Fibroblast of upper back skin (primary cell): ENCODE results near the gene TRAF2.
"Not testable (repeated sequence)": the region's sequence is repeated elsewhere in the genome, so short reads cannot be mapped to it uniquely, and the experiment has no call there.

Experiments used
- DNase-seq: peaks from one replicate; pipeline ENCODE4 v3.0.0-alpha.2; 2013

TRAF2 gene

GRCh38 chr9:136858844-136859757, 27.2 kb upstream of the TRAF2 start:
- DNase-seq, result no peak

DNA sequence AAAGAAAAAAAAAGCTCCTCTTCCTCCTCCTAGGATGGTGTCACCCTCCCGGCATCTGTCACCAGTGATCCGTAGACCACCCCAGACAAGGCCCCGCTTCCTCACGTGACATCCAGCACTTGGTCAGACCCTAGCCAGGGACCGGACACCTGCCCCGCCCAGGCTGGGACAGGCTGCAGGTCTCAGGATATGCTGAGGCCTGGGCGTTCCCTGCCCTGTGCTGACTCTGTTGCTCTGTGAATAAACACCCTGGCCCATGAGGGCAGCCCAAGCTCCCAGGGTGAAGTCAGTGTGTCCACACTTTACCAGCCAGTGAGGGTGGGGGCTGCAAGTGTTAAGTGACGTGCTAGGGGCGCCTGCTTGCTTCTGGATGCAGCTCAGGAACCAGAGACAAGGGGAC, 25.8 kb upstream of the TRAF2 start:
- DNase-seq, result no peak

DNA sequence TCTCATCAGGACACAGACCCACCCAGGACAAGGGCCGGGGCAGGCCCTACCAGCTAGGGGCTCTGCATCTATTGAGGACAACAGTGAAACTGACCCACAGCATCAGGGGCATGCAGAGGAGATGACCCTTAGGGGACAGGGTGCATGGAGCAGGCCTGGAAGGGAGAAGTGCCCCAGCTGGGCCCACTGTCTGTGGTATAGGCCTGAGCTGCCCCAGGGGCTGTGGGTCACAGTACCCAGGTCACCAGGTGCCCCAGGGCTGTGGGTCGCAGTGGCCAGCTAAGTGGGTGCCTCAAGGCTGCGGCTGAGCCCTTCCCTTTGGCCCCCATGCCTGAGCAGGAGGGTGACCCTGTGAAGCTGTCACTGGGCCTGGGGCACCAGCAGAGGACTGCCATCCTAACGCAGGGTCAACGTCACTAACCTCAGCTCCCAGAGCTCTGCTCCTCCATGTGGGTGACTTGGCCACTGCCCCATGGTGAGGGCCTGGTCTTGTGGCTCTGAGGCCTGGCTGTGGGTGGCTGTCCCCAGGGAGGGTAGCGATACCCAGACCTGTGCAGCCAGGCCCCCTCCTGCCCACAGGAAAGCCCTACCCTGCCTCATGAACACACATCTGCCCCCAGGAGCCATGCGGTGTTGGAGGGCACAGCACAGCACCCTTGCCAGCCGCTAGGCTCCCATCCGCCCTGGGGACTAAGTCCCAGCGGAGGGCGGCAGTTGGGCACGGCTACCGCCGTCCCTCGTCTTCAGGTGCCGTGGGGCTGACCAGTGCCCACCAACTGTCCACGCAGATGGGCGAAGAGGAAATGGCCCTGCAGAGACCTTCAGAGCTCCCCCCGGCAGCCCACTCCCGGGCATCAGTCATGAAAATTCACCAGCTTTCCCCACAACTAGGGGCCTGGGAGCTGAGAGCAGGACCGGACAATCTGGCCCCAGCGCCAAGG, 25.1 kb upstream of the TRAF2 start:
- no peak for DNase-seq

DNA sequence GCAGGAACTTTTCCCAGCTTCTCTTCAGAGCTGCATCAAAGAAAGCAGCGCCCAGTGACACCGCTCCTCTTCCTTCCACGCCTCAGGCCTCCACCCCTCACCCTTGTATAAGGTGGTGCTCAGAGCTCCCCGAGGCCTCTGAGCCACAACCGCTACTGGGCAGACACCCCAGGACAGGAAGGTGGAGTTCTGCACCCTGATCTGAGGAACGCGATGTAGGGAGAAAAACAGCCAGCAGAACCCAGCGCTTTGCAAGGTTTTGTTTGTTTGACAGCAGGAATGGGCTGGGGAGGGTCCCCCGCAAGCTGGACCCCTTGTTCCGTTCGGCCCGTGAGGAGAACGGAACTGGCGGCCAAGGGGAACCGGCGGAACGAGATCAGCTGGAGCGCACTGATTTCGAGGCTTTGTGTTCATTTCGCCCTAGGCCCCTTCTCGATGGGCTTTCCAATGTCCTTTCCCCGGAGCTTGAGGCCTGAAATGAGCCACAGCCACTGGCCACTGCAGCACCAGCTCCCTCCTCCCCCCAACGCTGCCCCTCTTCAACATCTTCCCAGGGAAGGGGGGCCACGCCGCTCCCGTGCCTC, 24.4 kb upstream of the TRAF2 start:
- no peak for DNase-seq

DNA sequence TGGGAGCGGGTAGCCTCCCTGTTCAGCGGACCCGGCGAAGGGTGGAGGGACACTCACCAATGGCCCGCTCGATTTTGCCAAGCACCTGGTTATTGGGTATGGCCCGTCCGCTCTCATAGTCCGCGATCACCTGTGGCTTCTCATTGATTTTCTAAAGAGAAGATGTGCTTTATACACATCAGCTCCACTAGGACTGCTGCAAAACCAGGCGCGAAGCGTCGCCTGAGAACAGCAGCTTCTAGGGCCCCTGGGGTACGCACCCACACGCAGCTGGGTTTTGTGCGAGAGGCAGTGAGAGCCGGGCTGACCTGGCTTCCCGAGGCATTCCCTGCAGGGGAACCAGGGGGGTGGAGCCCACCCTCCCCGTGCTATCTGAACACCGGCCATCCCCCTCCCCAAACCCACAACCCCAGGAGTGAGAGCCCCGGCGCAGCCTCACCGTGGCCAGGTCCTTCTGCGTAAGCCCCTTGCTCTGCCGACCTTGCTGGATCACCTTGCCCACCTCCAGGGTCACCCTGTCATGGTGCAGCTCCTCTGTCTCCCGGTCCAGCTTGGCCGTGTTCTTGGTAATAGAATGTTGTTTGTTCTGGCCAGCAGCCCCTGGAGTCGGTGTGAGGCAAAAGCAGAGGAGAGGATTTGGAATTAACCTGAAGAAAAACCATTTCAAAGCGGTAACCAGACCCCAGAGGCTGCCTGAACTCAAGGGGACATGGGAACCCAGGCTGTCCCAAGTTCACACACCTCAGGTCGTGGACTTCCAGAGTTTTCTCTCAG, 23.3 kb upstream of the TRAF2 start:
- DNase-seq, result no peak

DNA sequence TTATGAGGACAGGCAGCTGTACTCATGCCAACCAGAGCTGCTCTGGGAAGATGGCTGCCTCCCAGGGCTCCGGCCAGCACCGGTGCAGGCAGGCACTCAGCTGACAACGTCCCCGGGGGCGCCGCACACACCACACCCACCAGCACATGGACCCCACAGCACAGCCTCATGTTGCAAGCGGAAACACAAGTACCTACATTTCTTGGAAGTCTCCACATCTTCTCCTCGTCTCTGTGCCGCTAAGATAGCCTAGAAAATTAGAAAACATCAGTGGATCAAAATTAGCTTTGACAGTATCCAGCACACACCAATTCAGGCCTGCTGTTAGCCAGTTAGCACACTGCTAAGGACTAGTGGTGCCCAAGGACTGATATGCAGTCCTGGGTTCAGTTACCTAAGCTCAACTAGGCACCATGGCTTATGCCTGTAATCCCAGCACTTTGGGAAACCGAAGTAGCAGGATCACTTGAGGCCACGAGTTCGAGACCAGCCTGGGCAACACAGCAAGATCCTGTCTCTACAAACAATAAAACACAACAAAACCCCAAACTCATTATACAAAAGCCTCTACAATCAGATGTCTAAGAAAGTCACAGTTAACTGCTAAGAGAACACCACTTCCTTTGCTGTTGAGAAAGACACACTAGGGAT, 22.6 kb upstream of the TRAF2 start:
- no peak for DNase-seq

DNA sequence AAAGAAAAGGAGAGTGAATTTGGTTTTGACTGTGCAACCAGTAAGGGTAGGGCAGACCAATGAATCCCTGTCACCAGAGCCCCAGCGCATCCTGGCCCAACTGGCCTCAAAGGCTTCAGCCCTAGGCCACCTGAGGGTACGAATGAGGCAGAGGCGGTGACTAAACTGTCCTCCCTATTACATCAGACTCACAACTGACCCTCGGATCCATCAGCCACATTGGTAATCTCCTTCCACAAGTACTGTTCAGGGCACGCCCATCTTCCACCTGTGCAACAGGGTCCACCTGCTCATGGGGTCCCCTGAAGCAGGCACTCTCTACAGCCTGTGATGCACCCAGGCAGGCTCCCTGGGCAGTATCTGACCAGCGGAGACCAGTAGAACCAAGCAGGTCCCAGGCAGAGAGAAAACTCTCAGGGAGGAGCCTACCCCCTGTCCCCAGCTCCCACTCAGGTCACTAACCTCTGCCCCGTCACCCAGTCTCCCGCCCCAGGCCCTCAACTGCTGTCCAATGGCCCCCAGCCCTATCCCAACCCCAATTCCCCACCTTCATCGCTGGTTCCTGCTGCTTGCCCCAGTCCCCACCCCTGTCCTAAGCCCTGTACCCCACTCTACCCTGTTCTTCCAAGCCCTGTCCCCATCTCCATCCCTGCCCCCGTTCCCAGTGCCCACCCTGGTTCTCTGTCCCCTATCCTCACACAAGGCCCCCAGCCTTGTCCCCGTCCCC, 21.1 kb upstream of the TRAF2 start:
- no peak for DNase-seq

GRCh38 chr9:136865768-136866103, 20.6 kb upstream of the TRAF2 start:
- DNase-seq, result no peak

GRCh38 chr9:136866898-136867421, 19.4 kb upstream of the TRAF2 start:
- not testable (repeated sequence) for DNase-seq

DNA sequence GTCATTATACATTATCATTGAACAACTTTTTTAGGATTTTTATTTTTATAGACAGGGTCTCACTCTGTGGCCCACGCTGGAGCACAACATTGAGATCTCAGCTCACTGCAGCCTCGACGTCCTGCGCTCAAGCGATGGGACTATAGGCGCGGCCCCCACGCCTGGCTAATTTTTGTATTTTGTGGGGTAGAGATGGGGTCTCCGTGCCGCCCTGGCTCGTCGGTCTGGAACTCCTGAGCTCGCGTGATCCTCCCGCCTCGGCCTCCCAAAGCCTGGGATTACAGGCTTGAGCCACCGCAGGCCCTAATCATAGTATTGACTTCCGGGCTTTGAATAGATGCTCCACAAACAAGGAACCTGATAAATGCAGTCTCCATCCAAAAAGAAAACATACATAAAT, 18.8 kb upstream of the TRAF2 start:
- DNase-seq, result no peak

DNA sequence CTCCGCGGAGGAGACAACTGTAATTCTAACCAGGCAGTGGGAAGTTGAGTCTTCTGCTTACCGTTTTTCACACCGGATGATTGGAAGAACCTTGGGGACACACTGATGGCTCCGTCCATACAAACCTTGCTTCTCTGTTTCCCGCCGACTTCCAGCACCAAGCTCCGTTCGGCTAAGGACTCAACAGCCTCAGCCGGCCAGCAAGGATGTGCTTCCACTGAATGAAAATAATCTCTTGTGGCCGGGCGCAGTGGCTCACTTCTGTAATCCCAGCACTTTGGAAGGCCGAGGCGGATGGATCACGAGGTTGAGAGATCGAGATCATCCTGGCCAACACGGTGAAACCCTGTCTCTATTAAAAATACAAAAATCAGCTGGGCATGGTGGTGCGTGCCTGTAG, 18.4 kb upstream of the TRAF2 start:
- no peak for DNase-seq

GRCh38 chr9:136868644-136869043, 17.7 kb upstream of the TRAF2 start:
- DNase-seq, result no peak

DNA sequence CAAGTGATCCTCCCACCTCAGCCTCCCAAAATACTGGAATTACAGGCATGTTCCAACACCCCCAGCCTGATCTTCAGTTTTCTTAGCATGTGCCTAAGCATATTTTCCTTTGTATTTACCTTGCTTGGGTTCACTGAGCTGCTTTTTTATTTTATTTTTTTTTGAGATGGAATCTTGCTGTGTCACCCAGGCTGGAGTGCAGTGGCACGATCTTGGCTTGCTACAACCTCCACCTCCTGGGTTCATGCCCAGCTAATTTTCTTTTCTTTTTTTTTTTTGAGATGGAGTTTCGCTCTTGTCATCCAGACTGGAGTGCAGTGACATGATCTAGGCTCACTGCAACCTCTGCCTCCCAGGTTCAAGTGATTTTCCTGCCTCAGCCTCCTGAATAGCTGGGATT, 16.7 kb upstream of the TRAF2 start:
- DNase-seq, result not testable (repeated sequence)

- no peak for DNase-seq
These were observed 11.2 kb upstream of the TRAF2 start for GRCh38 chr9:136875155-136875554.

DNA sequence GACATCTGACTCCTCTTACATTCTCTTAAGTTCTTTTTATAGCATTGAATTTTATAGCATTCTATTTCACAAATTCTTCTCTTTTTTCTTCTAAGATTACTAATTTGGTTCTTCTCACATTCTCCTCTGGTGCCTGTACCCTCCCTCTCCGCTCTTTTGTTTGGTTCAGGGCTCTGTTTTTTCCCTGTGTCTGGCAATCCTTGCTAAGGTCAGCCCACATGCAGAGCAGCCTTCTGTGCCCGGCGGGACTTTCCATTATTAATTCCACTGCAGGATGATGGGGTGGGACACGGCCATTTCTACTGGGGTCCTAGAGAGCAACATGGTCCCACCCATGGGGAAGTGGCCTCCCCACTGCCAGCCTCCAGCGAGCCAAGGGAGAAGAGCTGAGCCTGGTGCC, 9.8 kb upstream of the TRAF2 start:
- no peak for DNase-seq

- no peak for DNase-seq
These were observed 5.7 kb upstream of the TRAF2 start for GRCh38 chr9:136880651-136881050.

- no peak for DNase-seq
These were observed 4.6 kb upstream of the TRAF2 start for GRCh38 chr9:136881691-136882108.

GRCh38 chr9:136882109-136882946, 4.0 kb upstream of the TRAF2 start:
- DNase-seq, result peak; percentile 44

DNA sequence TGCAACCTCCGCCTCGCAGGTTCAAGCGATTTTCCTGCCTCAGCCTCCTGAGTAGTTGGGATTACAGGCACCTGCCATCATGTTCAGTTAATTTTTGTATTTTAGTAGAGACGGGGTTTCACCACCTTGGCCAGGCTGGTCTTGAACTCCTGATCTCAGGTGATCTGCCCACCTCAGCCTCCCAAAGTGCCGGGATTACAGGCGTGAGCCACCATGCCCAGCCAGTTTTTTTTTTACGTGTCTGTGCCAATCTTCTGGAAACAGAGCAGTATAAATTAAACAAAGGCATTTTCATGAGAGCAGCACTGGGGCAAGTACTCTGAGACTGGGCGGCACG, 3.4 kb upstream of the TRAF2 start:
- DNase-seq, result not testable (repeated sequence)

DNA sequence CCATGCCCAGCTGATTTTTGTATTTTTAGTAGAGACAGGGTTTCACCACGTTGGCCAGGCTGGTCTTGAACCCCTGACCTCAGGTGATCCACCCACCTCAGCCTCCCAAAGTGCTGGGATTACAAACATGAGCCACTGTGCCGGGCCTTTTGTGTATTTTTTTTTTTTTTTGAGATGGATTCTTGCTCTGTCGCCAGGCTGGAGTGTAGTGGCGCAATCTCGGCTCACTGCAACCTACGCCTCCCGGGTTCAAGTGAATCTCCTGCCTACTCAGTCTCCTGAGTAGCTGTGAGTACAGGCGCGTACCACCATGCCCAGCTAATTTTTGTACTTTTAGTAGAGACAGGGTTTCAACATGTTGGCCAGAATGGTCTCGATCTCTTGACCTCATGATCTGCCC, 2.6 kb upstream of the TRAF2 start:
- not testable (repeated sequence) for DNase-seq
